COLO668 (cell line): ENCODE data around the gene SLC16A5.
A peak's percentile ranks its signal among the peaks of the same experiment; 100 is the strongest.
"Not testable (repeated sequence)": the region's sequence is repeated elsewhere in the genome, so short reads cannot be mapped to it uniquely, and the experiment has no call there.

Experiments used
- DNase-seq: peaks from one replicate; lab custom pipeline; 2025; ENCODE audit not compliant: unreplicated experiment; lab: John Stamatoyannopoulos, UW

Gene SLC16A5, protein sequence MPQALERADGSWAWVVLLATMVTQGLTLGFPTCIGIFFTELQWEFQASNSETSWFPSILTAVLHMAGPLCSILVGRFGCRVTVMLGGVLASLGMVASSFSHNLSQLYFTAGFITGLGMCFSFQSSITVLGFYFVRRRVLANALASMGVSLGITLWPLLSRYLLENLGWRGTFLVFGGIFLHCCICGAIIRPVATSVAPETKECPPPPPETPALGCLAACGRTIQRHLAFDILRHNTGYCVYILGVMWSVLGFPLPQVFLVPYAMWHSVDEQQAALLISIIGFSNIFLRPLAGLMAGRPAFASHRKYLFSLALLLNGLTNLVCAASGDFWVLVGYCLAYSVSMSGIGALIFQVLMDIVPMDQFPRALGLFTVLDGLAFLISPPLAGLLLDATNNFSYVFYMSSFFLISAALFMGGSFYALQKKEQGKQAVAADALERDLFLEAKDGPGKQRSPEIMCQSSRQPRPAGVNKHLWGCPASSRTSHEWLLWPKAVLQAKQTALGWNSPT

DNA sequence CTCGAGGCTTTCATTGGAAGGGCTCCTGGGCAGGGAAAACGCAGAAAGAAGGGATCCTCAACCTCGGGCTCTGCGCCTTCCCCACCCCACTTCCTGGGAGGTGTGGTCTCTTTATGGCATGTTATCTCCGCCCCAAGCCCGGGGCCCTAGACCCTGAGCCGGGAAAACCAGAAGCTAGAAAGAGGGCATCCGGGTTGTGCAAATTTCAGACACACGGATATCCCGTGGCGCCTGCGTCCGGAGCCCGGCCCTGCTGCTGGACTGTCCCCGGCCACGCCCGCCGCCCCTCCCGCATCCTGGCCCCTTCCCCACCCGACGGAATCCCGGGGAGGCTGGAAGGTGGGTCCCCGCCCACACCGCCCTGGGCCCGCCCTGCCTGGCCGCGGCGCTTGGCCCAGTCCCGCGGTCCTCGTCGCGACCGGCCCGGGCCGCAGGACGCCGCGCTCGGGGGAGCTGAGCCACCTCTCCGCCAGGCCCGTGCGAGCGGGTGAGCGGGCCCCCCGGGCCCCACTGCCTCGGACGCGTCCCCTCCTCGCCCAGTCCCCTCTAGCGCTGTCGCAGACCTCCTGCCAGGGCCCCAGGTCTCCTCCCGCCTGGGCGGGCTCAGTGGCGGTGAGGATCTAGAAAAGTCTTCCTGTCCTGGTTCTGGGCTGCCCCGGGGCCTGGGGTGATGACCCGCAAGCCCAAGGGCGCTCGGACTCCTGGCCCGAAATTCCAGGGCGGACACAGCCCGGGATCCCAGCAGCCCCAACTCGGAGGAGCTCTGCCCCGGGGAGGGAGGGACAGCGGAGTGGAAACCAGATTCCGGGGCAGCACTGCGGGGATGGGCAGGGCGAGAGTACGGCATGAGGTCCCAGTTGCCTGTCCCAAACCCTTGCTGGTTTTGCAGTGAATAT is at the start of gene SLC16A5:
TSS of gene SLC16A5 (plus strand) at position 397 of the 896 bp plus-strand sequence. CDS start 5,683 bp downstream, outside the sequence.
- DNase-seq = peak; percentile 20

DNA sequence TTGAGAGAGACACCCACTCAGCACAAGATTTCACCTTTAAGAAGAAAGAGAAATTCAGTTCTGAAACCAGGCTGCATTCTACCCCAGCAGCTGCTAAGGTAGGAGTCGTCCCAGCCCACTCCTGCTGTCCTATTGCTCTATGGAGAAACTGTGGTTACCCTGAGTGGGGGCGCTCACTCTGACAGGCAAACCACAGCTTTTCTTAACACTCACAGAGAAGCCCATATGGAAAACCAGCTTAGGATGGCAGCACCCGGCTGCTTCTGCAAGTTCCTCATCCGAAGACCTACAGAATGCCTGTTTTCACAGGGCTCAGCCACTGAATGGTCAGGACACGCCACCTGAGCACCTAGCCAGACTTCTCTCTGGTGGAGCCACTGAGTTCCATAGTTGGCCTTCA is 48.5 kb upstream of the SLC16A5 start:
- no peak for DNase-seq

DNA sequence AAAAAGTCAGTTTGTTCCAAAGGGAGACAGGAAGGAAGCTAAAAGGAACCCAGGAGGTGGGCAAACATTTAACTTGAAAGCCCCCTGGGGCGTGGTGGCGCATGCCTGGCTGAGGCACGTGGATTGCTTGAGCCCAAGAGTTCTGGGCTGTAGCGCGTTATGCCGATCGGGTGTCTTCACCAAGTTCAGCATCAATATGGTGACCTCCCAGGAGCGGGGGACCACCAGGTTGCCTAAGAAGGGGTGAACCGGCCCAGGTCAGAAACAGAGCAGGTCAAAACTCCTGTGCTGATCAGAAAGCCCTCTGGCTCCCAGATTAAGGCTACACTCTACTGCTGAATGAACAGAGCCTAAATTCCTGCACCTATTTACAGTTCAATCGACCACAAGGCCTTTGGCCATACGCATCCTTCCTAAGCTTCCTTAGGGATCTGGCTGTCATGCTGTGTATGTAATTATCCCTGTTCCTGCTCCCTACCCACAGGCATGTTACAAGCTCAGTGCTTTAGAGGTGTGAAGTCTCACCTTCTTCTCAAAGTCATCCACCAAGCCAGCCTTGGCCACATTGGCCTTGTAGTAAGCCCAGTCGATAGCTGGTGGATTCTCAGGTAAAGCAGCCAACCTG is 46.0 kb upstream of the SLC16A5 start:
- DNase-seq = no peak

DNA sequence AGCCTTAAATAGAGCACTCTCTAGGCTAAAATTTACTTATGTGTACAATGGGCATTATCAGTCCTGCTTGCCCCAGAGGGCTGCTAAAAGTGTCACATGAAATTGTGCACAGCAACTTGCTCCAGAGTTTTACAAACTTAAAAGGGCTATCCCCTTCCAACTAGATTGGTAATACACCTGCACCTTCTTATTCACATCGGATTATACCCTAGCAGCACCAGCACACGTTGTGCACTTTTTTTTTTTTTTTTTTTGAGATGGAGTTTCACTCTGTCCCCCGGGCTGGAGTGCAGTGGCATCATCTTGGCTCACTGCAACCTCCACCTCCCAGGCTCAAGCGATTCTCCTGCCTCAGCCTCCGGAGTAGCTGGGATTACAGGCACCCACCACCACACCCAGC is 44.0 kb upstream of the SLC16A5 start:
- not testable (repeated sequence) for DNase-seq

DNA sequence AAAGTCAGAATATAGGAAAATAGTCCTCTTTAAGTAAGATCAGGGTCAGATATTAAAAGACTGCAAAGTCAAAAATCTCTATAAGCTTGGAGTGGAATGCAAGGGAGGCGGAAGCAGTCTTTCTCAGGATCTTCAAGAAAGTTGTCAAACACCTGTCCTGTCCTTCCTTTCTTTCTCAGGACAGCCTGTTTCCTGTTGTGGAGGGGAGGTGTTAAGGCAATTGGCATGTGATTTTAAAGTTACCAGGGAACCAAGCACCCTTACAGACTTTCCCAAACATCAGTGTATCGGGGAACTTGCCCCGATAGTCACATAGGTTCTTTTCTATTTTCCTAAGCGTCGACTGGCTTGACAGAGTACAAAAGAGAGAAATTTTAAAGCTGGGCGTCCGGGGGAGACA is 43.0 kb upstream of the SLC16A5 start:
- no peak for DNase-seq

DNA sequence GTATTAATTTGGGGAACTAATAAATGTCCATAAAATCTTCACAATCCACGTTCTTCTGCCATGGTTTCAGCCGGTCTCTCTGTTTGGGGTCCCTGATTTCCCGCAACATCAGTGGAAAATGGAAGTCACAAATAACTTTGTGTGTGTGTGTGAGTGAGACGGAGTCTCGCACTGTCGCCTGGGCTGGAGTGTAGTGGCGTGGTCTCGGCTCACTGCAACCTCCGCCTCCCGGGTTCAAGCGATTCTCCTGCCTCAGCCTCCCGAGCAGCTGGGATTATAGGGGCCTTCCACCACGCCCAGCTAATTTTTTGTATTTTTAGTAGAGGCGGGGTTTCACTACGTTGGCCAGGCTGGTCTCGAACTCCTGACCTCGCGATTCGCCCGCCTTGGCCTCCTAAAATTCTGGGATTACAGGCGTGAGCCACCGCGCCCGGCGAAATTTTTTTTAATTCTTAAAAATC is 41.8 kb upstream of the SLC16A5 start:
- not testable (repeated sequence) for DNase-seq

DNA sequence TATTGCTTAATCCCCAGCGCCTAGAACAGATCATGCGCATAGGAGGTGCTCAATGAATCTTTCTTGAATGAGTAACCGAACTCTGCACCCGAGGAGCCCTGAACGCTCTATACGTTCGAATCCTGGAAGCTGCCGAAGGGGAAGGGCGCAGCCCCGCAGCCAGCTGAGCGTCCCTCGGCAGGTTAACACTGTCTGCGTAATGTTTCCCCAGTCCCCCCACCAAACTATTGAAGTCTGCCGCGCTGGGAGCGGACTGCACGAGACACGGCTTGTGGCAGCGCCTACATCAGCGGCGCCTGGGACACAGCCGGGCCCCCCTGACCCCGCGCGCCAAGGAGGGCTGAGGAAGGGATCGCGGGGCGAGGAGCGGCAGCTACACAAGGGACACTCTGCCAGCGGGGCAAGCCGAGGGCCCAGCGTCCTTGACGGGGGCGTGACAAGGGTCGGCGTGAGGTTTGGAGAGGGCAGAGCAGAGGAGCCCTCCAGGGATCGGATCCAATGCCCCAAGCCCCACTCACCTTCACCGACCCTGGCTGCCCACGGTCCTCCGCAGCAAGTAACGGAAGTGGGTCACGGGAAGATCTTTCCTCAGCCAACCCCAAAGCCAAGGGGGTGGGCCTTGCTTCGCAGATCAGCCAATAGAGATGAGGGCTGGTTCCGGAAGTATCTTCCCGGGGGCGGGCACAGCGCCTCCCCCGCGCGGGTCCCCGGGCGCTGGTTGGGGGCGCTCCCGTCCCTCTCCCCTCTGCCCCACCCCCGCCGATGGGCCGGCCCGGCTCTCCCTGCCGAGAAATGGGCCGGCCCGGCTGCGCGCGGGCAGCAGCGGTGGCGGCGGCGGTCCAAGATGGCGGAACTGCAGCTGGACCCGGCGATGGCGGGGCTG is 41.1 kb upstream of the SLC16A5 start, which contains the start of the genes ATP5PD and KCTD2:
TSS of gene ATP5PD (minus strand) at position 563 of the 883 bp plus-strand sequence. CDS start 4,319 bp downstream, outside the sequence.
TSS of gene KCTD2 (plus strand) at position 819 of the 883 bp plus-strand sequence. CDS start at position 845, 26 bp downstream.
- peak; percentile 91 for DNase-seq

DNA sequence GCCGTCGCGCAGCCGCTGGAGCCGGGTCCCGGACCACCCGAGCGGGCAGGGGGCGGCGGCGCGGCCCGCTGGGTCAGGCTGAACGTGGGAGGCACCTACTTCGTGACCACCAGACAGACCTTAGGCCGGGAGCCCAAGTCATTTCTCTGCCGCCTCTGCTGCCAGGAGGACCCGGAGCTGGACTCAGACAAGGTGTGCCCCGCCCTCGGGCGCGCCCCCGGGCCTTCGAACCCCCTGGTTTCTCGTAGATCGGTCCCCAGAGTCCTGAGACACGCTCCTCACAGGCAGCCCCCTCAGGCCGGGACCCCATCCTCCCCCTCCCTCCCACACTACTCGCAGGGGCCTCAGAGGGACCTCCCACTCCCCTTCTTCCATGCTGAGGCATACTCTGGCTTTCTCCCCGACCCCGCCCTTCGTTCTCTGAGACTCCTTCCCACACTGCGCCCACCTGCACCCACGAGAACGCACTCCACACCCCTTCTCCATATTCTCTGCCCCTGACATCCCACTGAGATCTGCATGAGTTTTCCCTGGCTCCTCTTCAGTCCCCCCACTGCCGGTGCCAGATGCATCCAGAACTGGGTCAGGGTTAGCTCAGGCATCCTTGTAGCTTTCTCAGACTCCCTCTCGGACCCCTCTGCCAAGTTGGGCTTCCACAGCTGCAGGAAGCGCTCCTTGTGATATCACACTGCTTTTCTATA is 40.2 kb upstream of the SLC16A5 start:
- no peak for DNase-seq

DNA sequence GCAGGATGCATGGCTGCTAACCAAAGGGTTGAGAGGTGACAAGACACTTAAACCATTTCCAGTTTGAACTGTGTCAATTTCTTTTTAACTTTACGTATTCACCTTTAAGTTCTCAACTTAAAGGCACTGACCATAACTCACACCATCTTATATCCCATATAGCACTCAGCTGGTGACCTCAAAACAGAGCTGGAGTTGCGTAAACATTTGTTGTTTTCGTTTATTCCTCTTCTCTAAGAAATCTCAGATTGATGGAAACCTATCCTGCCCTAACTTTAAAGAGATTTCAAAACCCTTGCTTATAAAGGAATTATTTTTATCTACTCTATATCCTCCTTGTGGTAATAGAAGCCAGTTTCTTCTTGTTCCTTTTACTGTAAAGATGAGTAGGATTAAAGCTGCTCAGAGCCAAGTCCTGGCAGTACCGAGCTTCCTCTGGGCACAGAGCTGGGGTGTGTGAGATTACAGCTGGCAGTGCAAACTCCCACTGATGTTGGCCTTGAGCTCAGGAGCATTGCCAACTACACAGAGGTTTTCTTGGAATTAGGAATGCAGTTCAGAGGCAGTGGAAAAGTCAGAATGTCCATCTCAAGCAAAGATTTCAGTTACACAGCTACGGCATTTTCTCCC is 39.4 kb upstream of the SLC16A5 start:
- no peak for DNase-seq

DNA sequence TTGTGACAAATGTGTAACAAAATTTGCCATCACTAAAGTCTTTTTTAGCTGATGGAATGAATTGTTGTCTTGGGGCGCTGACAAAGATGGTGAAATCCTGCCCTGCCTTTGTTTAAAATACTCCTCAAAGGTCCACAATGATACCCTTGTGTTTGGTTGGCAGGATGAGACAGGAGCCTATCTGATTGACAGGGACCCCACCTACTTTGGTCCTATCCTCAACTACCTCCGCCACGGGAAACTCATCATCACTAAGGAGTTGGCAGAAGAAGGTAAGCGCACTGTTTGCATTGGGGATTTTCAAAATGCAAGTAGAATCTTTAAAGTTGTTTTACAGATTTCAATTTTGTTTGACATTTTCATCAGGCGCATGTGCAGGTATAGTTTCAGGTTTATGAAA is 38.7 kb upstream of the SLC16A5 start:
- no peak for DNase-seq

DNA sequence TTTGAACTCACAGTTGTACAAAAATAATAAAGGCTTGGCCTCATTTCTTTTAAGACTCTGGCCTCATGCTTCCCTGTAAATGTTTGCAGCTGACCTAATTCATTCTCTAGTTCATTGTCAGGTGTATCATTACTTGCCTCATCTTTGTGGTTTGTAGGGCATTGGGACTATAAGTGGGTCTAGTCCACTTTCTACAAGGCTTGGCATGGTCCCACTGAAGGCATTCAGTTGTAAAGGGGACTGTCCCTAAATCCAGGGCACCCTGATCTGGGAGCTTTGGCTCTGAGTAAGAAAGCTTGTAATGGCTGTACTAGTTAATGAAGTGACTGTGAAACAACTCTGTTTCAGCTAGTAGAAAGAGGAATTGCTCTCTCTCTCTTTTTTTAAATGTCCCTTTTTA is 38.0 kb upstream of the SLC16A5 start:
- DNase-seq = no peak

DNA sequence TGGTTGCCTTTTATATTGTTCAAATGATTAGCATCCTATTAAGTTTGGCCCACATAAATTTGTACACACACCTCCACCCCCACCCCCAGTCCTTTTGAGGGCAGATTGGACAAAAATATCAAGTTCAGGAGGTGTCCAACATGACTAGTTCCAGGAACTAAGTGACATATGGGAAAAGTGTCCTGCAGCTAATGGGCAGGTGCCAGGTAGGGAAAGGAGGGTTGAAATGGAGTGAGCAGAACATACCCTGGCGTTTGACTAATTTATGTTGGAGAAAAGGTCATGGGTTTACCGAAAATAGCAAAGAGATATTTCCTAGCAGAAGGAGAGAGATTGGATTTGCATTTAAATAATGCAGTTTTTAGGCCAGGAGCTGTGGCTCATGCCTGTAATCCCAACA is 35.8 kb upstream of the SLC16A5 start:
- no peak for DNase-seq

DNA sequence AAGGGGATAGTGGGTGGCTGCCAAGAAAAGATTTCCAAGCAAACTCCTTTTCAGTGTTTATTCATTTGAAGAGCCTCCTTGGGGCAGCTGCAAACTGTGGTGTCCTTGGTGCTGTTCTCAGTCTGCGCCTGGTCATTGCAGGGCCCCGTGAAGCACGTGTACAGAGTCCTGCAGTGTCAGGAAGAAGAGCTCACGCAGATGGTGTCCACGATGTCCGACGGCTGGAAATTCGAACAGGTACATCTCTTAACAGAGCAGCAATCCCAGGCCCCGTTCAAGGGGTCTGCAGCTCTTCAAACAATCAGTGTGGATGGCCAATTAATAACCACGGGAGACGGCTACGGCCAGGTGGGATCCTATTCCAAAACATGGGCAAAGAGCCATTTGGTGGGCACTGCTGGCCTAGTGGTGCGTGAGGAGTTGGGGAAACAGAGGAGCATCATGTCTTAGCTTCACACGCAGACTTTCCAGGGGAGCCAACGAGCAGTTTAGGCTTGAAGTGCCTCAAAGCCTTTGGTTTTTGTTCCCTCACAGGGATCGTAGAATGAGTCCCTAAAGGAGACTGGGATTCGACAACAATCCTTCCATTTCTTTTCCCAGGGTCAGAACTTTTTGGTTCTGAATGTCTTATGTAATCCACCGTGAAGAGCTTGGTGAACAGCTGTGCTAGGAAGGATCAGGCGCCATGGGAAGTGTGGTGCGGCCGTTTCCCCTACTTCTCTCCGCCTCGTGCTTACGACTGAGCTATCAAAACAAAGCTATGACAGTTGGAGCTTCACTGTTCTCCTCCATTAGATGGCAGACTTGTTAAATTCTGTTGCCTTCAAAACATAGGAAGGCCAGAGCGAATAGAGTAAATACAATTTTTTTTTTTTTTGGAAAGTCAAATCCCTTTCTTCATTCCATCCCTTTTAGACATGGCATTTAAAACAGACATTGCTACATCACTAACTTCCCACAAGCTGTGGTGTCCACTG is 28.1 kb upstream of the SLC16A5 start:
- DNase-seq = no peak

DNA sequence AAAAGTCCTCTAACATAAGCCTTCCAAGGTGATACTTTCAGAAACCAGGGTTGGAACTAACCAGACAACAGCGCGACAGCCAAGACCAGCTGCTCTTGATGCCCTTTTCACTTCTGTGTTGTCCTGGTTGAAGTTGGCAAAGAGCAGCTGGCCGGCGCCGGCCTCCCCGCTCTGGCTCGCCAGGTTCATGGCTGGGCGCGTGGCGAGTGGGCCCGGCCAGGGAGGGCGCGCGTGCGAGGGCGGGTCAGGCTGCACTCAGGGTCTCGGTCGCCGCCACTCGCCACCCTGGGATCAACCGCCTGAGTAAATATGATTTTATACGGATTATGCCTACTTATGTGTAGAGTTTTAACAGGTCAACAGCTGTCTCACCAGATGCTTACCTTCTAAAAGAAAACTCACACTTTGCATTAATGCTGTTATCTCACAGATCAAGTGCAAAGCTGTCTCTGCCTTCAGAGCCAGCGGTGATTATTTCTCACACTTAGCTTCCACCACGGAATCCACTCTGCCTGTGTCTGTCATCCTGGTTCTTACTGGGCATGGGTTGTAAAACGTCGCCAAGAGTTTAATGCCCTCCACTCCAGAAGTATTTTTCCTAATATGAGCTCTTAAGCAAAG is 27.2 kb upstream of the SLC16A5 start:
- no peak for DNase-seq

DNA sequence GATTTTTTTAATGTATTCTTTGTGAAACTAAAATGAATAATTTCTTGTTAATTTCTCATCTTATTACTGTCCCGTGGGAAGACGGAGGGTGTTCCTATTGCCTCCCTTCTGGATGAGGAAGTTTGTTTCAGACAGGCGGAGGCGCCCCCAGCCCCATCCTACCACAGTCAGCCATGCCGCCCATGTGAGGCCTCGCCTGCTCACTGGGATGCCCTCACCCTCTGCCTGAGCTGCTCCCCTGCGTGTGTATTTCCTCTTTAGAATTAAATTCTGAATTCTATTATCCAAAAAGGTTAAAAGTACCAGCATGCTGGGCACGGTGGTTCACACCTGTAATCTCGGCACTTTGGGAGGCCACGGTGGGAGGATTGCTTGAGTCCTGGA is 26.7 kb upstream of the SLC16A5 start:
- DNase-seq = no peak

DNA sequence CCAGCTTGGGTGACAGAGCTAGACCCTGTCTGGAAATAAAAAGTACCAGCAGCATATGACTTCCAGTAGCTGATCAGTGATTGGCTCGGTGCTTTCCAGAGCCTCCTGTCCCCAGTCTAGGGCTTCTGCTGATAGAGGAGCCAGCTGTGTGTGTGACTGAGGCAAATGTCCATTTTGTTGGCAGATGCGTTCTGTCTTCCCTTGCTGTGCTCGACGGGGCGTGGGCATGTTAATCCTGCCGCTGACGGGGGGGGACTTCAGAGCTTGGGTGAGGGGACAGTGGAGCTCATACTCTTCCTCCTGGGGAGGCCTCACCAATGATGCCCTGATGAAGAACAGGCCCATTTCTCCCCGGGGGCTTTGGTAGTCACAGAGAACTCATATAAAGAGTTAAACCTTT is 26.1 kb upstream of the SLC16A5 start:
- DNase-seq = no peak

DNA sequence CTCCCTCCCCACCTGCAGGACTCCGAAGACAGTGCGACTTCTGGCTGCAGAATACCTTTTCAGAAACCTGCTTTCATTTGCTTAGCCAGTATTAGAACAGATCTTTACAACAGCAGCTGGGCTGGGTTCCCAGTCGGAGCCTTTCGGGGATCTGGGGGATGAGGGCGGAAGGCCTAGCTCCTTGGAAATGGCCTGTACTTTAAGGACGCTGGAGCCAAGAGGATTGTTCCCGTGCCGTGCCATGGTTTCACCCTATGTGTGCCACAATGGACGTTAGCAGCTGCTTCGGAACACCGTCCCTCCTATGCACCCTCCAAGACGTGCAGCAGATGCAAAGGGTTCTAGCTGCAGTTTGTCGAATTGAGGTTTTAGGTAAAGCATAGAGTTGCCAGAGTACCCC is 24.6 kb upstream of the SLC16A5 start:
- no peak for DNase-seq
